ENCODE measurements around the gene FMN2.

GRCh38 chr1:240244968-240245628, 153.4 kb downstream of the FMN2 start:
- TF ChIP-seq CTCF (IDR thresholded peaks at IDR 0.05) = no peak
- no peak for TF ChIP-seq POLR2A (IDR thresholded peaks at IDR 0.05)
- no peak for TF ChIP-seq POLR2AphosphoS5 (IDR thresholded peaks at IDR 0.05)
- TF ChIP-seq EP300 (IDR thresholded peaks at IDR 0.05) = no peak
